ENCODE measurements around the gene GRIA4.

GRIA4 gene

GRCh38 chr11:105789579-105790420 is 179.9 kb downstream of the GRIA4 start:
- Histone ChIP-seq H3K4me1 (ENCODE audit: control insufficient read depth, insufficient read depth, low read length) (no peaks in the 10 kb centered on the region), H3K27ac (ENCODE audit: extremely low read depth, low read depth, low read length) (no peak overlapping the region), H3K4me3 (ENCODE audit: low read depth, low read length) (no peak overlapping the region), H3K36me3 (ENCODE audit: control insufficient read depth in 2 of 2, insufficient read depth in 1 of 2, low read length in 2 of 2) (no peaks in the 10 kb centered on the region), H3K9me3 (ENCODE audit: control insufficient read depth, insufficient read depth, low read depth, low read length) (no peaks in the 10 kb centered on the region)
- no peak for TF ChIP-seq GLI4 (tag by site-specific recombination; IDR thresholded peaks at IDR 0.05)
- TF ChIP-seq, protein P1, sequence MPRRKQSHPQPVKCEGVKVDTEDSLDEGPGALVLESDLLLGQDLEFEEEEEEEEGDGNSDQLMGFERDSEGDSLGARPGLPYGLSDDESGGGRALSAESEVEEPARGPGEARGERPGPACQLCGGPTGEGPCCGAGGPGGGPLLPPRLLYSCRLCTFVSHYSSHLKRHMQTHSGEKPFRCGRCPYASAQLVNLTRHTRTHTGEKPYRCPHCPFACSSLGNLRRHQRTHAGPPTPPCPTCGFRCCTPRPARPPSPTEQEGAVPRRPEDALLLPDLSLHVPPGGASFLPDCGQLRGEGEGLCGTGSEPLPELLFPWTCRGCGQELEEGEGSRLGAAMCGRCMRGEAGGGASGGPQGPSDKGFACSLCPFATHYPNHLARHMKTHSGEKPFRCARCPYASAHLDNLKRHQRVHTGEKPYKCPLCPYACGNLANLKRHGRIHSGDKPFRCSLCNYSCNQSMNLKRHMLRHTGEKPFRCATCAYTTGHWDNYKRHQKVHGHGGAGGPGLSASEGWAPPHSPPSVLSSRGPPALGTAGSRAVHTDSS (tag by site-specific recombination; IDR thresholded peaks at IDR 0.05): no peak
- no peak for TF ChIP-seq YY1 (tag by site-specific recombination; IDR thresholded peaks at IDR 0.05)
- no peak for TF ChIP-seq ZNF639 (tag by site-specific recombination; IDR thresholded peaks at IDR 0.05)
- TF ChIP-seq OSR2 (tag by site-specific recombination; IDR thresholded peaks at IDR 0.05): no peak
- TF ChIP-seq ZNF837 (tag by site-specific recombination; IDR thresholded peaks at IDR 0.05): no peak
- POLR2A ChIA-PET: no interaction called here
- CTCF ChIA-PET: interaction anchor here (1.1 kb wide), 1 partner anchor 15 kb away, joined by 3 read pairs; no protein-coding TSS in a partner anchor

GRCh38 chr11:105790840-105791239 is 181.0 kb downstream of the GRIA4 start:
- Histone ChIP-seq H3K9me3 (ENCODE audit: control insufficient read depth, insufficient read depth, low read depth, low read length) (no peaks in the 10 kb centered on the region), H3K27ac (ENCODE audit: extremely low read depth, low read depth, low read length) (no peak overlapping the region), H3K4me3 (ENCODE audit: low read depth, low read length) (no peak overlapping the region), H3K36me3 (ENCODE audit: control insufficient read depth in 2 of 2, insufficient read depth in 1 of 2, low read length in 2 of 2) (no peaks in the 10 kb centered on the region), H3K4me1 (ENCODE audit: control insufficient read depth, insufficient read depth, low read length) (no peaks in the 10 kb centered on the region)
- TF ChIP-seq KLF16 (tag by site-specific recombination; IDR thresholded peaks at IDR 0.05) (no peak), ZNF639 (tag by site-specific recombination; IDR thresholded peaks at IDR 0.05) (no peak), EGR2 (tag by site-specific recombination; IDR thresholded peaks at IDR 0.05; ENCODE audit: low read depth) (no peak), SP2 (tag by site-specific recombination; IDR thresholded peaks at IDR 0.05) (no peak), PRDM10 (tag by site-specific recombination; IDR thresholded peaks at IDR 0.05) (no peak), KLF8 (tag by site-specific recombination; IDR thresholded peaks at IDR 0.05) (no peak), ZNF394 (tag by site-specific recombination; IDR thresholded peaks at IDR 0.05; ENCODE audit: borderline replicate concordance) (no peak), ZNF416 (tag by site-specific recombination; IDR thresholded peaks at IDR 0.05) (no peak), ZNF155 (tag by site-specific recombination; IDR thresholded peaks at IDR 0.05) (no peak), ZNF2 (tag by site-specific recombination; IDR thresholded peaks at IDR 0.05) (no peak), ZFP69B (tag by site-specific recombination; IDR thresholded peaks at IDR 0.05) (no peak), REPIN1 (tag by site-specific recombination; IDR thresholded peaks at IDR 0.05; ENCODE audit: low read depth) (no peak), ZFP37 (tag by site-specific recombination; IDR thresholded peaks at IDR 0.05) (no peak), ZNF624 (tag by site-specific recombination; IDR thresholded peaks at IDR 0.05) (no peak), ZNF777 (tag by site-specific recombination; IDR thresholded peaks at IDR 0.05; ENCODE audit: borderline replicate concordance) (no peak), SP7 (tag by site-specific recombination; IDR thresholded peaks at IDR 0.05) (no peak)
- TF ChIP-seq, protein P2, sequence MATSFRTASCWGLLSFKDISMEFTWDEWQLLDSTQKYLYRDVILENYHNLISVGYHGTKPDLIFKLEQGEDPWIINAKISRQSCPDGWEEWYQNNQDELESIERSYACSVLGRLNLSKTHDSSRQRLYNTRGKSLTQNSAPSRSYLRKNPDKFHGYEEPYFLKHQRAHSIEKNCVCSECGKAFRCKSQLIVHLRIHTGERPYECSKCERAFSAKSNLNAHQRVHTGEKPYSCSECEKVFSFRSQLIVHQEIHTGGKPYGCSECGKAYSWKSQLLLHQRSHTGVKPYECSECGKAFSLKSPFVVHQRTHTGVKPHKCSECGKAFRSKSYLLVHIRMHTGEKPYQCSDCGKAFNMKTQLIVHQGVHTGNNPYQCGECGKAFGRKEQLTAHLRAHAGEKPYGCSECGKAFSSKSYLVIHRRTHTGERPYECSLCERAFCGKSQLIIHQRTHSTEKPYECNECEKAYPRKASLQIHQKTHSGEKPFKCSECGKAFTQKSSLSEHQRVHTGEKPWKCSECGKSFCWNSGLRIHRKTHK (tag by site-specific recombination; IDR thresholded peaks at IDR 0.05): no peak
- ChIA-PET CTCF (no interaction called here), POLR2A (no interaction called here)

Data from HEK293 (cell line).